Measurements from ENCODE around the gene TREML2.

DNA sequence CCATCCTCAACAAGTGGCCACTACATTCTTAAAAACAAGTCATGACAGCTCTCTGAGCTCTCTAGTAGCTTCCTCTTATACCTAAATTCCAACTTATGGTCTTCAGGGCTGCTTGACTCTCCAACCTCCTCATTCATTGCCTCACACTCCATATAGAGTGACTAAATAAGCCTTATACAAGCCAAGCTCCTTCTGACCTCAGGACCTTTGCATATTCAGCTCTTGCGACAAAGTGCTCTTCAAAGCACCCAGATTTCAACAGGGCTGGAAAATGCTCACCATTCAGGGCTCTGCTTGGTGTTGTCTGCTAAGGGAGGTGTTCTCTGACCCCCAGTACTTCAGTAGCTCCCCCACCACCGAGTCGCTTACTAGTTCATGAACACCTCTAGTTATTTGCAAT, 3.7 kb downstream of the TREML2 start:
- TF ChIP-seq, protein P1, sequence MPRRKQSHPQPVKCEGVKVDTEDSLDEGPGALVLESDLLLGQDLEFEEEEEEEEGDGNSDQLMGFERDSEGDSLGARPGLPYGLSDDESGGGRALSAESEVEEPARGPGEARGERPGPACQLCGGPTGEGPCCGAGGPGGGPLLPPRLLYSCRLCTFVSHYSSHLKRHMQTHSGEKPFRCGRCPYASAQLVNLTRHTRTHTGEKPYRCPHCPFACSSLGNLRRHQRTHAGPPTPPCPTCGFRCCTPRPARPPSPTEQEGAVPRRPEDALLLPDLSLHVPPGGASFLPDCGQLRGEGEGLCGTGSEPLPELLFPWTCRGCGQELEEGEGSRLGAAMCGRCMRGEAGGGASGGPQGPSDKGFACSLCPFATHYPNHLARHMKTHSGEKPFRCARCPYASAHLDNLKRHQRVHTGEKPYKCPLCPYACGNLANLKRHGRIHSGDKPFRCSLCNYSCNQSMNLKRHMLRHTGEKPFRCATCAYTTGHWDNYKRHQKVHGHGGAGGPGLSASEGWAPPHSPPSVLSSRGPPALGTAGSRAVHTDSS (CRISPR knock-in tag; conservative IDR thresholded peaks at IDR 0.05): no peak
- TF ChIP-seq, protein P2, sequence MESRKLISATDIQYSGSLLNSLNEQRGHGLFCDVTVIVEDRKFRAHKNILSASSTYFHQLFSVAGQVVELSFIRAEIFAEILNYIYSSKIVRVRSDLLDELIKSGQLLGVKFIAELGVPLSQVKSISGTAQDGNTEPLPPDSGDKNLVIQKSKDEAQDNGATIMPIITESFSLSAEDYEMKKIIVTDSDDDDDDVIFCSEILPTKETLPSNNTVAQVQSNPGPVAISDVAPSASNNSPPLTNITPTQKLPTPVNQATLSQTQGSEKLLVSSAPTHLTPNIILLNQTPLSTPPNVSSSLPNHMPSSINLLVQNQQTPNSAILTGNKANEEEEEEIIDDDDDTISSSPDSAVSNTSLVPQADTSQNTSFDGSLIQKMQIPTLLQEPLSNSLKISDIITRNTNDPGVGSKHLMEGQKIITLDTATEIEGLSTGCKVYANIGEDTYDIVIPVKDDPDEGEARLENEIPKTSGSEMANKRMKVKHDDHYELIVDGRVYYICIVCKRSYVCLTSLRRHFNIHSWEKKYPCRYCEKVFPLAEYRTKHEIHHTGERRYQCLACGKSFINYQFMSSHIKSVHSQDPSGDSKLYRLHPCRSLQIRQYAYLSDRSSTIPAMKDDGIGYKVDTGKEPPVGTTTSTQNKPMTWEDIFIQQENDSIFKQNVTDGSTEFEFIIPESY (CRISPR knock-in tag; IDR thresholded peaks at IDR 0.05): no peak
